M059J (cell line): ENCODE results near the gene GRK4. TPM values are rescaled to one million over a fixed set of nuclear protein-coding genes. Genes with fewer than 3 reads are reported as not detected.
A peak's percentile ranks its signal among the peaks of the same experiment; 100 is the strongest.
"Not testable (repeated sequence)": the region's sequence is repeated elsewhere in the genome, so short reads cannot be mapped to it uniquely, and the experiment has no call there.

Source experiments
- DNase-seq: peaks from one replicate; pipeline ENCODE4 v3.0.0-alpha.2; 2012; ENCODE audit warnings: low read depth
- total RNA-seq: library from RNA; depleted of rRNA; stranded (reverse); fragments of >200 nt; shearing (Covaris generic); gene quantifications from 2 replicates; pipeline ENCODE4 v1.2.3, GENCODE V29; 2014

Gene GRK4
- total RNA-seq, 1 experiment from 2014 or later, result 2.5 TPM

GRCh38 chr4:2930758-2931511 lies 32.4 kb upstream of the GRK4 start:
- DNase-seq, result no peak

GRCh38 chr4:2931512-2932301 lies 31.7 kb upstream of the GRK4 start:
- no peak for DNase-seq

- DNase-seq, result no peak
Measured at GRCh38 chr4:2932321-2932950, 30.9 kb upstream of the GRK4 start.

GRCh38 chr4:2932951-2933565 lies 30.3 kb upstream of the GRK4 start:
- no peak for DNase-seq

GRCh38 chr4:2933566-2934076 lies 29.8 kb upstream of the GRK4 start:
- DNase-seq, result no peak

GRCh38 chr4:2934077-2934812 lies 29.1 kb upstream of the GRK4 start:
- DNase-seq, result peak; percentile 39

- DNase-seq, result peak; percentile 83
Measured at GRCh38 chr4:2934813-2935761, 28.3 kb upstream of the GRK4 start.

- DNase-seq, result peak; percentile 60
Measured at GRCh38 chr4:2935762-2936743, 27.3 kb upstream of the GRK4 start.

GRCh38 chr4:2936773-2937145 lies 26.6 kb upstream of the GRK4 start:
- peak; percentile 84 for DNase-seq

- no peak for DNase-seq
Measured at GRCh38 chr4:2937146-2937857, 26.1 kb upstream of the GRK4 start.

- DNase-seq, result no peak
Measured at GRCh38 chr4:2937986-2938385, 25.4 kb upstream of the GRK4 start.

- DNase-seq, result not testable (repeated sequence)
Measured at GRCh38 chr4:2938411-2938810, 25.0 kb upstream of the GRK4 start.

- no peak for DNase-seq
Measured at GRCh38 chr4:2938906-2939305, 24.5 kb upstream of the GRK4 start.

GRCh38 chr4:2939383-2940243 lies 23.8 kb upstream of the GRK4 start:
- no peak for DNase-seq

GRCh38 chr4:2940267-2941137 lies 22.9 kb upstream of the GRK4 start:
- no peak for DNase-seq
